8988T (cell line): ENCODE measurements around the gene ZNF783.
"Not testable (repeated sequence)": the region's sequence is repeated elsewhere in the genome, so short reads cannot be mapped to it uniquely, and the experiment has no call there.

Experiments used
- DNase-seq: peaks from one replicate; pipeline ENCODE4 v3.0.0; 2011

Gene ZNF783

DNA sequence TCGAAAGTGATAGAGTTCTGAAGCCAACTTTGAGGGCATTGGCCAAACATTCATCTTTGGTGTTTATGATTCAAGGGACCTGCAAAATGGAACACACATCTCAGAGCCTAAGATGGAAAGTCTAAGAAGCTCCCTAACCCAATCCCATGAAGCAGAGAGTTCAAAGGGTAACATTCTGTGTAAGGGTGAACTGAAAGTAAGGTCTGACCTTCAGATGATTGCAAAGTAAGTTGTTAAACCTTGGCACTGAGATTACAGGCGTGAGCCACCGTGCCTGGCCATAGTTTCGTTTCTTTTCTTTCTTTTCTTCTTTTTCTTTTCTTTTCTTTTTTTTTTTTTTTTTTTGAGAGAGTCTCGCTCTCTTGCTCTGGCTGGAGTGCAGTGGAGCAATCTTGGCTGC lies 20.3 kb upstream of the ZNF783 start:
- DNase-seq: no peak

DNA sequence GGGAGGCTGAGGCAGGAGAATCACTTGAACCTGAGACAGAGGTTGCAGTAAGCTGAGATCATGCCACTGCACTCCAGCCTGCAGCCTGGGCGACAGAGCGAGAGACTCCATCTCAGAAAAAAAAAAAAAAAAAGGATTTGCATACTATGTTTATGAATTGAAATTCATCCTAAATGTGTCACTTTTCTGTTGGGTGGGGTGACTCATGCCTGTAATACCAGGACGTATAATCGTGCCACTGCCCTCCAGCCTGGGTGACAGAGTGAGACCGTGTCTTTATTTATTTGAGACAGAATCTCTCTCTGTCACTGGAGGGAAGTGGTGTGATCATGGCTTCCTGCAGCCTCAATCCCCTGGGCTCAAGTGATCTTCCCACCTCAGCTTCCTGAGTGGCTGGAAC lies 16.8 kb upstream of the ZNF783 start:
- DNase-seq: no peak

DNA sequence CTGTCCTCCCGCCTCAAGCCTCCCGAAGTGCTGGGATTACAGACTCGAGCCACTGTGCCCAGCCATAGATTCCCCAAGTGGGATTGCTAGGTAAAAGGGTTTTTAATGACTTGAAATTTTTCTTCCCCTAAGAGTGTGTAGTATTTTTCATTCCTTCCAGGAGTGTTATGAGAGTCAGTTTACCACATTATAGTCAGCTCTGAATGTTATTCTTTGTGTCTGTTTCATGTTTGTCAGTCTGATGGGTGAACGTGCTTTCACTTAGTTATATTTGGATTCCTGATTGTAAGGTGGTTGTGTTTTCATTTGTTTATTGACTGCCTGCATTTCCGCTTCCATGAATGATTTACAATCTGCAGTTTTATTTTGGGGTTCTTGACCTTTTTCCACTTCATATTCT lies 16.3 kb upstream of the ZNF783 start:
- no peak for DNase-seq

DNA sequence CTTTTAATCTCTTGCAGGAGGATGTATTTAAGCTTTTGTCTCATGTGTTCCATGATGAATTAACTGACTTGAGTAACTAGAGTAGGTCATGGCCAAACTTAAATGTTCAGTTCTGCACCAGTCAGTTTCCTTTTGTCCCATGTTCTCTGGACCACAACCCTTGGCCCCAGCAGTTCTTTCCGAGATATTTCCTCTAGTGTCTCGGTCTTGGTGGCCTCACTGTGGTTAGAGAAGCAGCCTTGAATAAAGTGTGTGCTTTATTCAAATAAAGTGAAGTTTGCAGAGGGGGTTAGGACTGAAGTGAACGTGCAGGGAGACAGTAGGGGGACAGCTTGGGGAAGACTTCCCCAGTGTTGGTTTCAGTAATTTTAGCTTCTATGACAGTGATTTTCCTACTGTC lies 13.2 kb upstream of the ZNF783 start:
- no peak for DNase-seq

DNA sequence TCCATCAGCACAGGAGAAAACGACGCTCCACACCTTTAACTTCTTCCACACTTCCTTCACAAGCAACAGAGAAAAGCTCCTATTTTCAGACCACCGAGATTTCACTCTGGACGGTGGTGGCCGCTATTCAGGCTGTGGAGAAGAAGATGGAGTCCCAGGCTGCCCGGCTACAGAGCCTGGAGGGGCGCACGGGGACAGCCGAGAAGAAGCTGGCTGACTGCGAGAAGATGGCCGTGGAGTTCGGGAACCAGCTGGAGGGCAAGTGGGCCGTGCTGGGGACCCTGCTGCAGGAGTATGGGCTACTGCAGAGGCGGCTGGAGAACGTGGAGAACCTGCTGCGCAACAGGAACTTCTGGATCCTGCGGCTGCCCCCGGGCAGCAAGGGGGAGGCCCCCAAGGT lies 11.8 kb upstream of the ZNF783 start:
- DNase-seq: not testable (repeated sequence)

DNA sequence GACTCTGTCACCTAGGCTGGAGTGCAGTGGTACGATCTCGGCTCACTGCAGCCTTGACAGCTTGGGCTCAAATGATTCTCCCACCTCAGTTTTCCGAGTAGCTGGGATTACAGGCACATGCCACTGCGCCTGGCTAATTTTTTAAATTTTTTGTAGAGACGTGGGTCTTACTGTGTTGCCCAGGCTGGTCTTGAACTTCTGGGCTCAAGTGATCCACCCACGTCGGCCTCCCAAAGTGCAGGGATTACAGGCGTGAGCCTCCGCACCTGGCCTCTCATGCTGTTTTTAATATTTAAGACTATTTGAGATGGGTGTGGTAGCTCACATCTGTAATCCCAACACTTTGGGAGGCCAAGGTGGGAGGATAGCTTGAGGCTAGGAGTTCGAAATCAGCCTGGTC lies 10.5 kb upstream of the ZNF783 start:
- not testable (repeated sequence) for DNase-seq

DNA sequence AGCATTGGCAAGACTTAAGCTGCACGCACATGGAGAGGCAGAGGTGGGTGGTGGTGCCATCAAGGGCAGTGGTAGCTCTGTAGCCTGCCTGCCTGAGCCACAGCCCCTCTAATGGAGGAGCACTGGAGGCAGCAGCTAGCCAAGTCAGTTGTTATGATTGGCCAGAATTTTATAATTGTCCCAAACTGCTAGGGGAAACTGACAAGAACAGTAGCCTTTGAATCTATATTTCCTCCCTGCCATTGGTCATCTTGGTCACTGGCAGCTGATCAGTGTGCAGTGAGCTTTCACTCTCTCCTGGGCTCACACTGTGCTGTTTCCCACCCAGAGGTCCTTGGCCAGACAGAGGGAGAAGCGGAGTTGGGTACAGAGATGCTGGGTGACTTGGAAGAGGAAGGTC lies 9.6 kb upstream of the ZNF783 start:
- no peak for DNase-seq

DNA sequence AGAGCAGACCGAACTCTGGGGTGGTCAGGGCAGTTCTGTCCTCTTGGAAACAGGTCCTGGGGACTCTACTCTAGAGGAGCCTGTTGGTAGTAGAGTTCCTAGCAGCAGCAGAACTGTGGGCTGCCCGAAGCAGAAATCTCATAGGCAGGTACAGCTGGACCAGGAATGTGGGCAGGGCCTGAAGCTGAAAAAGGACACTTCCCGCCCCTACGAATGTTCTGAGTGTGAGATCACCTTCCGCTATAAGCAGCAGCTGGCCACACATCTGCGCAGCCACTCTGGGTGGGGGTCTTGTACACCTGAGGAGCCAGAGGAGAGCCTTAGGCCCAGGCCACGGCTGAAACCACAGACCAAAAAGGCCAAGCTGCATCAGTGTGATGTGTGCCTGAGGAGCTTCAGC lies 8.3 kb upstream of the ZNF783 start:
- no peak for DNase-seq

DNA sequence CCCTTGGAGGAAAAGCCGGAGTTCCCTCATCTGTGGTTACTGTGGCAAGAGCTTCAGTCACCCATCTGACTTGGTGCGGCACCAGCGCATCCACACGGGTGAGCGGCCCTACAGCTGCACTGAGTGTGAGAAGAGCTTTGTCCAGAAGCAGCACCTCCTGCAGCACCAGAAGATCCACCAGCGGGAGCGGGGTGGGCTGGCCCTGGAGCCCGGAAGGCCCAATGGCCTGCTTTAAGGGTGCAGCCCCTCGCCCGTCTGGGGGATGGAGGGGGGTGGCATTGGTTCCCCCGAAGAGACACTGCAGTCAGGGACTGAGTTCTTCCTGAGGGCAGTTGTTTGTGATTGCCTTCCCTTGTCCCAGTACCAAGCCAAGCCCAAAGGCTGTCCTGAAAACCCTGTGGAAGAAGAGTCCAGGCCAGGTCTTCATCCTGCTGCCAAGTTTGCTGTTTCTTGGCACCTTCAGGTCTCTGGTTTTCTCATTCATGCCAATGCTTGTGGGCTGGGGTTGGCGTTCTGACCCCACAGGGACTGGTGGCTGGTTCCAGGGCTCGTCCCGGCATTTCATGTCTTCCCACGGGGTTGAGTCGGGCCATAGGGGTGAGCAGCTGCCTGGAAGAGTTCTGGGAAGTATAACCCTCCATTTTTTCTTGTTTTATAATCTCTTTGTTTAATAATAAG lies 7.7 kb upstream of the ZNF783 start:
- DNase-seq: no peak

DNA sequence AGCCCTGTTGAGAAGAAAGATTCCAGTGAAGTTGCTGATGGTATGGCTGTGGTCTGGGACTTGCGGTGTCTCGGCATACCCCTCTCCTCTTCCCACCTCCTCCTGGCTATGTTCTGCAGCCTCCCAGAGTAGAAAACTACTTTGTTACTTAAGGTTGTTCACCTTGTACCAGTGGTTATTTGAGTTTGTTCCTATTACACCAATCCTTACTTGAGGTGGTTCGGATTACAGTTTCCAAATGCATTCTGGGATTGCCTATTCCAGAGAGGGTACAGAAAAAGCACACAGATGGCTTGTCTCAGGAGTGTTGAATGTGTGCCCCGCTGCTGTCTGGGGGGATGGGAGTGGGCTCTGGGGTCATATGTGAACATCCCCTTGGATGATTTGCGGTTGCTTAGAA lies 6.8 kb upstream of the ZNF783 start:
- DNase-seq: no peak

DNA sequence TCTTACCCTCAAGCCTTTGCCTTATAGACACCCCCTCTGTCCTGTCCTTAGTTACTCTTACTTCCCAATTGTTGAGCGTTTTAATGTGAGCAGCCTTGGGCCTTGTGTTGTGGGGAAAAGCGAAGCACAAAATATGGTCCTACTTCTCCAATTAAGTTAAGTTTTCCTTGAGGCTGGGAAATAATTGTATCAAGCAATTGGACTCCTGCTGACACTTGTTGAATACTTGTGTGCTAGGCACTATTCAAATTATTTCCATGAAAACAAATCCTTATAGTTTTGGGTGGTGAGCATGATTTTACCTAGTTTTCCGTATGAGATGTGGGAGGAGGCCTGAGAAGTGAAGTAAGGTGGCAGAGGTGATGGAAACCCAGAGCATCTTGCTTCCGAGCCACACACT lies 5.4 kb upstream of the ZNF783 start:
- no peak for DNase-seq

DNA sequence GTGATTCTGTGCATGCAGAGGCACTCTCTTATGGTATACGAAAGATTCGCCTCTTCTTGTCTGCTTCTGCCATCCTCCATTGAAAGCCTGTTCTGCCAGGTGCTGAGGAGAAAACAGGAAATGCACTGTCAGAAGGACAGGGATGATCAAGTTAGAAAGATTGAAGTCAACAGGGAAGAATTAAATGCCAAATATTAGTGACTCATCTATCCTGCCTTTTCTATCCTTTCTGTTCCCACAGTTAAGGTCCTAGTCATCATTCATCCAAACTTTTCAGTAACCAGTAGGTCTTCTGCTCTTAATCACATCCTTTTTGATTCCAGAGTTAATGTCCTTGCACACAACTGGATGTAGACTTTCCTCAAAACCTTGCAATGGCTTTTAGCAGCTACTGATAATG lies 4.8 kb upstream of the ZNF783 start:
- DNase-seq: no peak

DNA sequence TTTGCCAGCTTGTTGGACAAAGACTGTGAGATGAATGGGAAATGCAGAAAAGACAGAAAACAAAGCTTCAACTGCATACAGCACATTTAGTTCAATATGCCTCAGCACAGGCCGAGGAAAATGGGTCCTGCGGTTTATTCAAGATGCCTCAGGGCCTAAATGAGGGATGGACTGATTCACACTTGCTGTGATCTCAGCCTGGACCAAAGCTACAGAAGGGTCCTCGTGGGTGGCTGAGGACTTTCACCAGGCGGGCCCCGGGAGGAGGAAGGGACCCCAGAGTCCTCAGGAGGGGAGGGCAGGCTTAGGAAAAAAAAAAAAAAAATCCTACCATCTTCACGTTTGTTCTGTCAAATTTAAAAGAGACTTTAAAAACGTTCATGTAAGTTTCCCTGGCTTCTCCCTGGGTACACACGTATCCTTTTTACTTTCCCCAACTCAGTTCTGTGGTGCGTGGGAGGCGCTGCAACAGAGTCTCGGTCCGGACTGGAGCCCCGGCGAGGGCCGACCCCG lies 624 bp upstream of the ZNF783 start:
- DNase-seq: no peak

DNA sequence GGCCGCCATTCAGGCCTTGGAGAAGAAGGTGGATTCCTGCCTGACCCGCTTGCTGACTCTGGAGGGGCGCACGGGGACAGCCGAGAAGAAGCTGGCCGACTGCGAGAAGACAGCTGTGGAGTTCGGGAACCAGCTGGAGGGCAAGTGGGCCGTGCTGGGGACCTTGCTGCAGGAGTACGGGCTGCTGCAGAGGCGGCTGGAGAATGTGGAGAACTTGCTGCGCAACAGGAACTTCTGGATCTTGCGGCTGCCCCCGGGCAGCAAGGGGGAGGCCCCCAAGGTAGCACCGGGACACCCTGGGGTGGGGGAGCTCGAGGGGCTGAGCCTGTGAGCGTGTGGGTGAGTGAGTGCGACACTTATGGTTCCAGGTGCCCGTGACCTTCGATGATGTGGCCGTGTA lies 4.5 kb downstream of the ZNF783 start:
- no peak for DNase-seq

DNA sequence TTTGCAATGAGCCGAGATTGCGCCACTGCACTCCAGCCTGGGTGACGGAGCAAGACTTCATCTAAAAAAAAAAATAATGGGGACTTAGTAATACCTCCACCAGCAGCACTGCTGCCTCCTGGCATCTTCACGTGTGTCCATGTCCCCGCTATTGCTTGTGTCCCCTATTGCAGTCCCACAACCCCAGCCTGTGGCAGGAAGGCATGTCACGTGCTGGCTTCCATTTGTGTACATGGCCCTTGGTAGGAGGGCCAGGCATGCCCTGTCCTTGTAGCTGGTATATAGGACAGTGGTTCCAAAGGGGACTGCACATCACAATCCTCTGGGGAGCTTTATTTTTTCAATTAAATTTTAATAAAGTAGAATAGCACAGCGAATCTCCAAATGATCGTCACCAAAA lies 5.7 kb downstream of the ZNF783 start:
- no peak for DNase-seq

DNA sequence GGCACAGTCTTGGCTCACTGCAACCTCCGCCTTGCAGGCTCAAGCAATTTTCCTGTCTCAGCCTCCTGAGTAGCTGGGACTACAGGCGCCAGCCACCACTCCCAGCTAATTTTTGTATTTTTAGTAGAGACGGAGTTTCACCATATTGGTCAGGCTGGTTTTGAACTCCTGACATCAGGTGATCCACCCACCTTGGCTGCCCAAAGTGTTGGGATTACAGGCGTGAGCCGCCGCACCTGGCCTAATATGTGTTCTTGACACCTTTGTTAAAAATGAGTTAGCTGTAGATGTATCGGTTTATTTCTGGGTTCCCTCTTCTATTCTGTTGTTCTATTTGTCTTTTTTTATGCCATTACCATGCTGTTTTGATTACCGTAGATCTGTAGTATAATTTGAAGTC lies 12.4 kb downstream of the ZNF783 start:
- not testable (repeated sequence) for DNase-seq

DNA sequence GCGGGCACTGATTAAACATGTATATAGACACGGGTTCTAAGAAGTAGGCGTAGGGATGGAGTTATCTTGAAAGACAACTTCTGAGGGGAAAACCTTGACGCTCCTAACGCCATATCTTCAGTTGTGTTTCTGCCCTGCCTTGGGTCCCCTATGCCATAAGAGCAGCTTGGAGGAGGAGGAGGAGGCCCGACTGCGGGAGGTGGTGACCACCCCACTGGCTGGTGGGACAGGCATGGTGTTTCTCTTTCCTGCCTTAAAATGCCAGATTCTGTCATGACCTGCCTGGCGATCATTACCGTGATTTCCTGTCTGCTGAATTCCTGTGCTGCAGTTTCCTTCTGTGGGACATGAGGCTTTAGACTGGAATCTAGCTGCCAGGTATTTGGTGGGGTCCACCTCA lies 15.9 kb downstream of the ZNF783 start:
- no peak for DNase-seq

DNA sequence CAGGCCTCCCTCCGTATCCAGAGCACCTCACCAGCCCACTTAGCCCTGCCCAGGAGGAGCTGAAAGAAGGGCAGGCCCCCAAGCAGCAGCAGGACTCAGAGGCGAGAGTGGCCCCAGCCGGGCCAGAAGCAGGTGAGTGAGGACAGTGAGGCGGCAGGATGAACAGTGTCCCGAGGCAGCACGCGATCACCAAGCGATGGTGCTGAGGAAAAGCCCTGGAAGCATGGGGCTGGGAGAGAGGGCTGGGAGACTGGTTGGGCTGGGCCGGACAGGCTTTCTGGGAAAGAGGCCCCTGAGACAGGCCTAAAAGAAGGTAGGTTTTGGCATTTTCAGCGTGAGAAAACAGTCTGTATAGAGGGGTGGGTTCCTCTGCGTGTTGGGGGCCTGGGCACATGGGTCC lies 16.4 kb downstream of the ZNF783 start:
- no peak for DNase-seq

DNA sequence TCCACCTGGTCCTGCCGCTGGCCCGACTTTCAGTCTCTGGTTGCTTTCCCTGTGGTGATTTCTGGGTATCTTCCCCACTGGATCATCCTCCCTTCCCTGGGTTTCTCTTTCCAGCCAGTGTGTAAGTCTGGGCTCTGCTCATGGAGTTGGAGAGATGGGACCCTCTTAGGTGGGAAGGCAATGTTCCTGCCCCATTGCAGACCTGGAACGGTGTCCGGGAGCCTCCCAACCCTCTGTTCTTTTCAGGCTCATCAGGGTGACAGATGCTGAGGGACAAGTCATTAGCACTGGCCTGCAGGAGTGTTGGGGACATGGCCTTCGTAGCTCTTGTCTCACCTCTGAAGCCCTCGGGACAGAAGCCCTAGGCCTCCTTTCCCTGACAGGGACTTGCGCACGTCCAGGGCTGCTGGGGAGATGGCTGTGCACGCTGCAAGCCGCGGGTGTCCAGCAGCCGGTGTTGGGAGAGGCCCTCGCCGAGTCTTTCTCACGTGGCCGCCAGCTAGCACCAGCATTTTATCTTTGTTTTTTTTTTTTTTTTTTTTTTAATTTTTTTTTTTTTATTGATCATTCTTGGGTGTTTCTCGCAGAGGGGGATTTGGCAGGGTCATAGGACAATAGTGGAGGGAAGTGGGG lies 17.2 kb downstream of the ZNF783 start:
- DNase-seq: no peak

DNA sequence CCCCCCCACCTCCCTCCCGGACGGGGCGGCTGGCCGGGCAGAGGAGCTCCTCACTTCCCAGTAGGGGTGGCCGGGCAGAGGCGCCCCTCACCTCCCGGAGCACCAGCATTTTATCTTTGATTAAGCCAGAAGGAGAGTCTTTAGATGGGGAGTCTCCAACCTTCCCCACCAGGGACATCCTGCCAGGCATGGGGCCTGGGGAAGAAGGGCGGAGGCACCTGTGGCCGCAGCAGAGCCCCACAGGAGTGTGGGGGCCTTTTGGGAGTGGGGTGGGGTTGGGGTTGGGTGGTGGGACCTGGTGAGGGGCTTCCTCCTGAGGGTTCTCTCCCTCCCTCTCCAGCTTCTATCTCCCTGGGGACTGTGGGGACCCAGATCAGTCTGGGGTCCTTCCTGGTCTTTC lies 18.2 kb downstream of the ZNF783 start:
- DNase-seq: no peak

DNA sequence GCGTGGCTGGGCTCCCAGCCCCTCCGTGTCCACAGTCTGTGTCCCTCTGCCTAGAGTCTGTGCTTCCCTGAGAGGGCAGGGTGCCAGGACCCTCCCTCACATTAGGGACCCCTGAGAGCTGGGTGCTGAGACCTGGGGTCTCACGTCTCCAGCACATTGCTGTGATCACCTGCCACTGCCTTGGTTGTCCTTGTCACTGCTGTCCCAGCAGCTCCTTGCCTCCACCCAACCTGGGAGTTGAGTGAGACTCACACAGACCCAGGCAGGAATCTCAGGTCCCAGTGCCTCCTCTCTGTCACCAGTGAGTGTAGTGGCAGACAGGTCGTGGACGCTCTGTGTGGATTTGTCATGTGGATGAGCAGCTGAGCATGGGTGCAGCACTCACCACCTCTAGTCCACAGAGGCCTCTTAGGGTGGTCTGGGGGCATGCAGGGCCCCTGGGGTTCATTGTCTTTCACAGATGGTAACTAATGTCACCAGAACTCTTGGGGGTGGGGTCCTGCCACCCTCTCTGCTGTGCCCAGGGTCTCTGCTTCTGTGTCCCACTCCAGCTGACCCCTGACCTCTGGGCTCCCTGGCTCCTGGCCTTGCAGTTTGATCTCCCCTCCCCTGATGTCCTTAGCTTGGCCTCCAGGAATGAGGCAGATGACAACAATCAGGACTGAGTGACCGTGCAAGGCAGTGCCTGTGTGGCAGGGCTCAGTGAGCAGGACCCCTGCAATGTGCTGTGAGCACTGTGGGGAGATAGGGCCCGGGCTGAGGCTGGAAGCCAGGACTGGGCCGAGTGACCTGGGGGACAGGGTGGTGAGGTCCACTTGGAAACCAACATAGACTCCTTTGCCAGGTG lies 18.9 kb downstream of the ZNF783 start:
- no peak for DNase-seq

DNA sequence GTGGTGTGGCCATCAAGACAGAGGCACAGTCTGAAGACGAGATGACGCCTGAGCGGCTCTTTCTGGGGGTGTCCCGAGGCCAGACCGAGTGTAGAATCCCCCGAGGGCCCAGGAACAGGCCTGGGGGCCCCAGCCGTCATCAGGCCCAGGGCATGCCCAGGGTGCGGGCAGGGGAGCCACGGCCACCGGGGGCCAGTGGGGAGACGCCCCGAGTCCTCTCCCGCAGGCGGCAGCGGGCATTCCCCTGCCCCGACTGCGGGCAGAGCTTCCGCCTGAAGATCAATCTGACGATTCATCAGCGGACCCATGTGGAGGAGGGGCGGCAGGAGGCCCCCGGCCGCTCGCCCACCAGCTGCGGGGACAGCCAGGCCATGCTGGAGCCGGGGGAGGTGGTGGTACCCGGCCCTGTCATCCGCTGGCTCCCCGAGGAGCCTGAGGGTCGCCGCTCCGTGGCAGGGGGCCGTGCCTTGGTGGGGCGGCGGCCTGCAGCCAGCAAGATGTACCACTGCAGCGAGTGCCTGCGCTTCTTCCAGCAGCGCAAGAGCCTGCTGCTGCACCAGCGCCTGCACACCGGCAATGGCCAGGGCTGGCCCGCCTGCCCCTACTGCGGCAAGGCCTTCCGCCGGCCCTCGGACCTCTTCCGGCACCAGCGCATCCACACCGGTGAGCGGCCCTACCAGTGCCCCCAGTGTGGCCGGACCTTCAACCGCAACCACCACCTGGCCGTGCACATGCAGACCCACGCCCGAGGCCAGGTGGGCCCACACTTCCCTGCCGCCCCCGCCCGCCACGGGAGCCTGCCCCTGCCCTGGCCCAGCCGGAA lies 19.7 kb downstream of the ZNF783 start:
- no peak for DNase-seq

DNA sequence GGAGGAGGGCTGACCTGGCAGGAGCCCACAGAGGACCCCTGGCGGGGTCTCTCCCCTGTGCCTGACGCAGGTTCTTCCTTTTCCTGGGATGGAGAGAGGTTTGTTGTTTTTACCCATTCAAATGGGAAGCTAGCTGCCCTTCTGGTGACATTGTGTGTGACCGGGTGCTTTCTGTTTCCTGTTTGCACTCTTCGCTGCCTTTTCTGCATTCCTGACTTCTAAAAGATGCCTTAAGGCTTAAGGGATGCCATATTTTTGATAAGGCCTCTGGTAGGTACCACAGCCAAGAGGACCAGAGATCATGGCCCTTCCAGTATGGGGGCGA lies 20.3 kb downstream of the ZNF783 start:
- no peak for DNase-seq
